Epithelial cell of esophagus (primary cell): ENCODE measurements around the gene MBD3.
A peak's percentile ranks its signal among the peaks of the same experiment; 100 is the strongest.

Experiments
- DNase-seq: peaks from one replicate; pipeline ENCODE4 v3.0.0; 2010; ENCODE audit warnings: low read depth
- H3K4me3 ChIP-seq: 2 replicates; pipeline ENCODE4 v1.5.1; 2011; ENCODE audit warnings: mild to moderate bottlenecking, low read length, control low read depth
- CTCF ChIP-seq: IDR thresholded peaks from 2 replicates; pipeline ENCODE4 v1.5.1; 2011; ENCODE audit warnings: low read depth, mild to moderate bottlenecking, low read length, control low read depth, inconsistent platforms; ENCODE audit not compliant: insufficient read depth; ENCODE audit errors: missing control alignments

MBD3 gene

GRCh38 chr19:1567116-1567847 is 25.4 kb downstream of the MBD3 start:
- DNase-seq, result no peak
- peak overlapping the region; percentile 59 for H3K4me3 ChIP-seq
- no peak for TF ChIP-seq CTCF

GRCh38 chr19:1566392-1567115 is 26.1 kb downstream of the MBD3 start:
- TF ChIP-seq CTCF, result no peak
- peak overlapping the region; percentile 59 for H3K4me3 ChIP-seq
- DNase-seq, result peak; percentile 80

GRCh38 chr19:1563251-1563650 is 29.4 kb downstream of the MBD3 start:
- no peak for TF ChIP-seq CTCF
- DNase-seq, result no peak
- no peak overlapping the region for H3K4me3 ChIP-seq

GRCh38 chr19:1561236-1561842 is 31.3 kb downstream of the MBD3 start:
- no peak for TF ChIP-seq CTCF

GRCh38 chr19:1560286-1560882 is 32.3 kb downstream of the MBD3 start:
- no peak for DNase-seq
- H3K4me3 ChIP-seq, result no peak overlapping the region
- no peak for TF ChIP-seq CTCF

More at GRCh38 chr19:1561236-1561842, 31.3 kb downstream of the MBD3 start:
- H3K4me3 ChIP-seq, result no peak overlapping the region
- no peak for DNase-seq

- DNase-seq, result no peak
- no peak for TF ChIP-seq CTCF
- H3K4me3 ChIP-seq, result no peak overlapping the region
These were observed 34.1 kb downstream of the MBD3 start for GRCh38 chr19:1558552-1558951.
